HUES48 (cell line): ENCODE measurements around the gene GRM4.

ENCODE experiments used
- H3K27ac ChIP-seq: one replicate; pipeline ENCODE4 v1.7.0; 2013; ENCODE audit warnings: low read depth, low read length, inconsistent platforms
- H3K27me3 ChIP-seq: 2 replicates; pipeline ENCODE4 v1.6.1; 2013; ENCODE audit warnings: mild to moderate bottlenecking, low read length; ENCODE audit not compliant: control insufficient read depth, insufficient read depth
- H3K36me3 ChIP-seq: 2 replicates; pipeline ENCODE4 v1.6.1; 2013; ENCODE audit warnings: low read length; ENCODE audit not compliant: control insufficient read depth, insufficient read depth
- H3K4me1 ChIP-seq: 2 replicates; pipeline ENCODE4 v1.6.1; 2013; ENCODE audit warnings: mild to moderate bottlenecking, low read length; ENCODE audit not compliant: control insufficient read depth, insufficient read depth
- H3K4me3 ChIP-seq: 2 replicates; pipeline ENCODE4 v1.5.1; 2013; ENCODE audit warnings: mild to moderate bottlenecking, low read depth, low read length
- H3K9ac ChIP-seq: 2 replicates; pipeline ENCODE4 v1.6.1; 2013; ENCODE audit warnings: mild to moderate bottlenecking, low read depth, low read length, moderate library complexity
- H3K9me3 ChIP-seq: 2 replicates; pipeline ENCODE4 v1.6.1; 2013; ENCODE audit warnings: low read length; ENCODE audit not compliant: control insufficient read depth, insufficient read depth

Gene GRM4

GRCh38 chr6:34067814-34068213 lies 78.1 kb downstream of the GRM4 start:
- no peaks in the 10 kb centered on the region for H3K36me3 ChIP-seq
- no peak overlapping the region for H3K9ac ChIP-seq
- no peak overlapping the region for H3K4me3 ChIP-seq
- no peaks in the 10 kb centered on the region for H3K9me3 ChIP-seq
- no peaks in the 10 kb centered on the region for H3K27me3 ChIP-seq
- H3K27ac ChIP-seq: no peak overlapping the region
- peaks cover 4% of the 10 kb centered on the region; the same call in 1 of the 2 replicates for H3K4me1 ChIP-seq

- H3K4me1 ChIP-seq: peaks cover 4% of the 10 kb centered on the region; the same call in 1 of the 2 replicates
- H3K9me3 ChIP-seq: no peaks in the 10 kb centered on the region
- no peaks in the 10 kb centered on the region for H3K36me3 ChIP-seq
- no peak overlapping the region for H3K4me3 ChIP-seq
- no peaks in the 10 kb centered on the region for H3K27me3 ChIP-seq
- no peak overlapping the region for H3K9ac ChIP-seq
- no peak overlapping the region for H3K27ac ChIP-seq
Measured at GRCh38 chr6:34066772-34067770, 78.8 kb downstream of the GRM4 start.

GRCh38 chr6:34066218-34066571 lies 79.7 kb downstream of the GRM4 start:
- H3K36me3 ChIP-seq: no peaks in the 10 kb centered on the region
- no peaks in the 10 kb centered on the region for H3K27me3 ChIP-seq
- H3K27ac ChIP-seq: no peak overlapping the region
- H3K4me1 ChIP-seq: peaks cover 4% of the 10 kb centered on the region; the same call in 1 of the 2 replicates
- no peaks in the 10 kb centered on the region for H3K9me3 ChIP-seq
- no peak overlapping the region for H3K4me3 ChIP-seq
- no peak overlapping the region for H3K9ac ChIP-seq

- Histone ChIP-seq H3K9ac (no peak overlapping the region), H3K4me3 (no peak overlapping the region), H3K27me3 (no peaks in the 10 kb centered on the region), H3K9me3 (no peaks in the 10 kb centered on the region), H3K27ac (no peak overlapping the region), H3K4me1 (peaks cover 4% of the 10 kb centered on the region; the same call in 1 of the 2 replicates), H3K36me3 (no peaks in the 10 kb centered on the region)
Measured at GRCh38 chr6:34065466-34066217, 80.2 kb downstream of the GRM4 start.

GRCh38 chr6:34064675-34065074 lies 81.2 kb downstream of the GRM4 start:
- Histone ChIP-seq H3K27ac (no peak overlapping the region), H3K27me3 (no peaks in the 10 kb centered on the region)

GRCh38 chr6:34063651-34064050 lies 82.2 kb downstream of the GRM4 start:
- H3K27me3 ChIP-seq: no peaks in the 10 kb centered on the region
- H3K36me3 ChIP-seq: no peaks in the 10 kb centered on the region
- peaks cover 4% of the 10 kb centered on the region; the same call in 1 of the 2 replicates for H3K4me1 ChIP-seq
- H3K27ac ChIP-seq: no peak overlapping the region
- no peaks in the 10 kb centered on the region for H3K9me3 ChIP-seq
- no peak overlapping the region for H3K9ac ChIP-seq
- no peak overlapping the region for H3K4me3 ChIP-seq

More at GRCh38 chr6:34064675-34065074, 81.2 kb downstream of the GRM4 start:
- Histone ChIP-seq H3K9ac (no peak overlapping the region), H3K4me3 (no peak overlapping the region), H3K4me1 (peaks cover 4% of the 10 kb centered on the region; the same call in 1 of the 2 replicates), H3K36me3 (no peaks in the 10 kb centered on the region), H3K9me3 (no peaks in the 10 kb centered on the region)

- Histone ChIP-seq H3K27ac (no peak overlapping the region), H3K9ac (no peak overlapping the region), H3K4me1 (no peaks in the 10 kb centered on the region; the same call in 1 of the 2 replicates), H3K27me3 (no peaks in the 10 kb centered on the region), H3K36me3 (no peaks in the 10 kb centered on the region), H3K9me3 (no peaks in the 10 kb centered on the region), H3K4me3 (no peak overlapping the region)
Measured at GRCh38 chr6:34062815-34063214, 83.1 kb downstream of the GRM4 start.

- Histone ChIP-seq H3K9me3 (no peaks in the 10 kb centered on the region), H3K9ac (no peak overlapping the region), H3K27me3 (no peaks in the 10 kb centered on the region), H3K4me1 (no peaks in the 10 kb centered on the region), H3K36me3 (no peaks in the 10 kb centered on the region), H3K27ac (no peak overlapping the region), H3K4me3 (no peak overlapping the region)
Measured at GRCh38 chr6:34062156-34062555, 83.7 kb downstream of the GRM4 start.

- H3K27me3 ChIP-seq: no peaks in the 10 kb centered on the region
Measured at GRCh38 chr6:34061348-34061747, 84.5 kb downstream of the GRM4 start.

GRCh38 chr6:34059914-34060313 lies 86.0 kb downstream of the GRM4 start:
- Histone ChIP-seq H3K9me3 (no peaks in the 10 kb centered on the region), H3K4me3 (no peak overlapping the region), H3K27me3 (no peaks in the 10 kb centered on the region), H3K9ac (no peak overlapping the region), H3K27ac (no peak overlapping the region), H3K4me1 (peaks cover 8% of the 10 kb centered on the region; the same call in 1 of the 2 replicates), H3K36me3 (no peaks in the 10 kb centered on the region)

More at GRCh38 chr6:34061348-34061747, 84.5 kb downstream of the GRM4 start:
- H3K36me3 ChIP-seq: no peaks in the 10 kb centered on the region
- no peak overlapping the region for H3K9ac ChIP-seq
- no peak overlapping the region for H3K27ac ChIP-seq
- H3K9me3 ChIP-seq: no peaks in the 10 kb centered on the region
- no peak overlapping the region for H3K4me3 ChIP-seq
- no peaks in the 10 kb centered on the region for H3K4me1 ChIP-seq
